HepG2 (cell line): Measurements from ENCODE around the gene WLS. TPM values are rescaled to one million over a fixed set of nuclear protein-coding genes. Genes with fewer than 3 reads are reported as not detected.

Experiments used
- ATAC-seq: fragments of 200-7000 bp; cut with Tn5 transposase; 3 replicates; pipeline ENCODE4 v1.9.1; 2020; ENCODE audit warnings: mild to moderate bottlenecking, moderate library complexity
- BruUV-seq: library from RNA; stranded (reverse); fragments of 400-500 nt; replicated peaks from 2 replicates; lab custom pipeline; 2021; lab: Mats Ljungman, UMichigan
- CTCF ChIA-PET: fragments of 300-600 bp; formaldehyde crosslinking; extraction: SDS; loops from one replicate; lab custom pipeline; 2021; ENCODE audit warnings: low total read pairs, inconsistent platforms, low intra/inter-chr PET ratio; lab: Yijun Ruan, JAX
- POLR2A ChIA-PET: fragments of 350-600 bp; sonication (Branson Sonifier 250); formaldehyde crosslinking; loops from one replicate; lab custom pipeline; 2020; ENCODE audit warnings: antibody characterized with exemption, inconsistent platforms; lab: Yijun Ruan, JAX
- DNase-seq: peaks from one replicate; pipeline ENCODE4 v3.0.0-alpha.2; 2015; ENCODE audit warnings: low spot score
- FAIRE-seq: peaks from 3 replicates; lab custom pipeline; 2011; peaks lifted over from hg19 to GRCh38; lab: Jason Lieb, UNC
- H2AFZ ChIP-seq: one replicate; pipeline ENCODE4 v1.6.1; 2011; ENCODE audit warnings: low read length, inconsistent platforms
- H3K27ac ChIP-seq: fragments of 300-600 bp; 3 replicates; pipeline ENCODE4 v1.8.0; 2011; ENCODE audit warnings: mixed run types, mild to moderate bottlenecking, mixed read lengths, low read length, inconsistent platforms; ENCODE audit not compliant: insufficient read depth; ENCODE audit errors: extremely low read length
- H3K27me3 ChIP-seq, 2 experiments: fragments of 200-600 bp in 1 of 2; 2 replicates in 1 of 2; 3 replicates in 1 of 2; pipeline versions ENCODE4 v1.6.0 to v1.8.0; 2011; ENCODE audit warnings: low read length in 2 of 2, mild to moderate bottlenecking in 2 of 2, moderate library complexity in 2 of 2, inconsistent platforms in 1 of 2; ENCODE audit not compliant: insufficient read depth in 2 of 2, control insufficient read depth in 1 of 2
- H3K36me3 ChIP-seq, 2 experiments: fragments of 200-600 bp in 1 of 2; replicated peaks in 1 of 2; 2 replicates in 1 of 2; 3 replicates in 1 of 2; pipeline versions ENCODE4 v1.5.1 to v1.8.0; 2011; ENCODE audit warnings: low read length in 2 of 2, inconsistent platforms in 1 of 2; ENCODE audit not compliant: insufficient read depth in 2 of 2, control insufficient read depth in 1 of 2
- H3K4me1 ChIP-seq: 2 replicates; pipeline ENCODE4 v1.5.1; 2012; ENCODE audit warnings: low read length, inconsistent platforms; ENCODE audit not compliant: insufficient read depth
- H3K4me2 ChIP-seq: 2 replicates; pipeline ENCODE4 v1.6.0; 2011; ENCODE audit warnings: low read depth, low read length, inconsistent platforms
- H3K4me3 ChIP-seq, 3 experiments: fragments of 200-600 bp in 1 of 3; sonication (generic), shearing (Covaris generic) in 1 of 3; replicated peaks in 1 of 3; 2 replicates each; pipeline ENCODE4 v1.5.1; 2011 to 2016; ENCODE audit warnings: low read length in 3 of 3, inconsistent platforms in 2 of 3, low read depth in 2 of 3, mild to moderate bottlenecking in 2 of 3, control low read depth in 1 of 3, mixed read lengths in 1 of 3; ENCODE audit not compliant: insufficient read depth in 1 of 3
- H3K79me2 ChIP-seq: one replicate; pipeline ENCODE4 v1.6.1; 2011; ENCODE audit warnings: low read length, inconsistent platforms; ENCODE audit not compliant: insufficient read depth
- H3K9ac ChIP-seq: 2 replicates; pipeline ENCODE4 v1.6.0; 2011; ENCODE audit warnings: mild to moderate bottlenecking, low read depth, low read length, inconsistent platforms; ENCODE audit not compliant: insufficient read depth
- H3K9me3 ChIP-seq: 2 replicates; pipeline ENCODE4 v1.5.1; 2012; ENCODE audit warnings: mild to moderate bottlenecking, low read length
- H4K20me1 ChIP-seq: 2 replicates; pipeline ENCODE4 v1.6.0; 2011; ENCODE audit warnings: inconsistent platforms, mild to moderate bottlenecking, low read length, moderate library complexity; ENCODE audit not compliant: insufficient read depth
- NCOA5 ChIP-seq: sonication (generic); formaldehyde crosslinking; IDR thresholded peaks from 2 replicates; pipeline ENCODE4 v1.4.0; 2020; ENCODE audit warnings: missing genetic modification reagents
- NFE2L1 ChIP-seq: sonication (generic); formaldehyde crosslinking; IDR thresholded peaks from 2 replicates; pipeline ENCODE4 v1.4.0; 2020; ENCODE audit warnings: missing genetic modification reagents, mild to moderate bottlenecking, borderline replicate concordance
- NFKB2 ChIP-seq: sonication (generic); formaldehyde crosslinking; IDR thresholded peaks from 2 replicates; pipeline ENCODE4 v1.4.0; 2020; ENCODE audit warnings: missing genetic modification reagents, borderline replicate concordance
- ZNF253 ChIP-seq: sonication (generic); formaldehyde crosslinking; IDR thresholded peaks from 2 replicates; pipeline ENCODE4 v1.8.0; 2022; ENCODE audit warnings: mild to moderate bottlenecking, missing genetic modification reagents, borderline replicate concordance
- ZNF263 ChIP-seq: sonication (generic); formaldehyde crosslinking; IDR thresholded peaks from 2 replicates; pipeline ENCODE4 v1.4.0; 2020; ENCODE audit warnings: missing genetic modification reagents
- WGBS: methylation state at CpG from one replicate; pipeline ENCODE4 v1.1.6; 2017; ENCODE audit warnings: low lambda C conversion rate; 5-methylcytosine and 5-hydroxymethylcytosine counted together
- in situ Hi-C: cut with HindIII; loops from 2 replicates; pipeline ENCODE4 v1.10.0; 2017; ENCODE audit warnings: low pct_unique_long_range_greater_than_20kb; ENCODE audit not compliant: extremely low pct_ligation_motif_present
- intact Hi-C: fragments of 100-400 bp; cut with micrococcal nuclease; formaldehyde crosslinking; loops from one replicate; pipeline ENCODE4 v1.10.0; 2022; ENCODE audit not compliant: unreplicated experiment
- polyA plus RNA-seq, 8 experiments: library from polyadenylated mRNA; depleted of rRNA in 3 of 8; stranded (reverse) in 7 of 8; unstranded in 1 of 8; fragments of >200 nt; fragmentation: Illumina TruSeq in 4 of 8; extraction: Trizol in 4 of 8; gene quantifications; 2 replicates each; pipeline versions ENCODE4 v1.2.1 to v1.2.3, GENCODE V29; 2011 to 2016; ENCODE audit warnings: low read depth in 4 of 8, missing spikeins in 1 of 8, mixed read lengths in 1 of 8; ENCODE audit not compliant: insufficient read depth in 1 of 8
- total RNA-seq, 5 experiments: library from RNA; depleted of rRNA; stranded (reverse); fragments of >200 nt; fragmentation: Illumina TruSeq; extraction: Trizol; gene quantifications; 2 replicates each; pipeline ENCODE4 v1.2.3, GENCODE V29; 2016; ENCODE audit warnings: low read depth in 1 of 5
- TF ChIP-seq, protein P1 (sequence below): sonication (generic); formaldehyde crosslinking; IDR thresholded peaks from 2 replicates; pipeline ENCODE4 v1.4.0; 2020; ENCODE audit warnings: missing genetic modification reagents

Gene WLS
- total and polyA plus RNA-seq, 2 of the 13 experiments (the other 11 are each of a cell fraction or from before 2014, with no cell fraction given), result not detected

DNA sequence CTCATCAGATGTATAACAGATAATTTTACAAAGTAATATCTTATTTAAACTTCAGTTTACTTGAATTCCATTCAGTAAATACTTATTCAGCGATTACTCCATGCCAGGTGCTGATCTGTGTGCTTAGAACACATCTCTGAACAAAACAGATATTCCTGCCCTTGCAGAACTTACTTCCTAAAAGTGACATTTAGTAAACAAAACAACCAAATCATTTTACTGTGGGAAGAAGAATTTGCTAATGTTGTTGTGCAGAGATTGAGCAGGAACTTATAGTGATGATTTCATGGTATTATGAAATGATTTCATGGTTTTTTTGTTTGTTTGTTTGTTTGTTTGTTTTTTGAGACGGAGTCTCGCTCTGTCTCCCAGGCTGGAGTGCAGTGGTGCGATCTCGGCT is 39.3 kb upstream of the WLS start (continued):
- TF ChIP-seq NFKB2, result no peak
- TF ChIP-seq NCOA5 (CRISPR knock-in tag), result no peak
- TF ChIP-seq ZNF263 (CRISPR knock-in tag), result no peak

DNA sequence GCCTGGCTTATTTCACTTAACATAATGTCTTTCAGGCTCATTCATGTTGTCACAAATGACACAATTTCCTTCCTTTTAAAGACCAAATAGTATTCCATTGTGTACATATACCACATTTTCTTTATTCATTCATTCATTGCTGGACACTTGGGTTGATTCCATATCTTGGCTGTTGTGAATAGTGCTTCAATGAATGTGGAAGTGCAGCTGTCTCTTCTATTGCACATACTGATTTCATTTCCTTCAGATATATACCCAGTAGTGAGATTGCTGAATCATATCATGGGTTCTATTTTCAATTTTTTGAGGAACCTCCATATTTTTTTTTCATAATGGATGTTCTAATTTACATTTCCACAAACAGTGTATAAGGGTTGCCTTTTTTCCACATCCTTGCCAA is 38.6 kb upstream of the WLS start:
- ATAC-seq, result no peak
- intact Hi-C loops (no loop called here), in situ Hi-C loops (no loop called here)
- no peak for TF ChIP-seq ZNF253
- Histone ChIP-seq H3K9ac (no peak overlapping the region), H3K79me2 (no peaks in the 10 kb centered on the region), H2AFZ (no peak overlapping the region), H3K4me1 (no peaks in the 10 kb centered on the region), H4K20me1 (no peaks in the 10 kb centered on the region), H3K9me3 (no peaks in the 10 kb centered on the region), H3K27me3 (no peaks in the 10 kb centered on the region), H3K27ac (no peak overlapping the region), H3K4me2 (no peak overlapping the region), H3K36me3 (no peaks in the 10 kb centered on the region), H3K4me3 (no peak overlapping the region)
- POLR2A ChIA-PET, result no interaction called here
- CTCF ChIA-PET, result no interaction called here
- BruUV-seq, result no TSS peak
- FAIRE-seq, result no peak
- no peak for DNase-seq

DNA sequence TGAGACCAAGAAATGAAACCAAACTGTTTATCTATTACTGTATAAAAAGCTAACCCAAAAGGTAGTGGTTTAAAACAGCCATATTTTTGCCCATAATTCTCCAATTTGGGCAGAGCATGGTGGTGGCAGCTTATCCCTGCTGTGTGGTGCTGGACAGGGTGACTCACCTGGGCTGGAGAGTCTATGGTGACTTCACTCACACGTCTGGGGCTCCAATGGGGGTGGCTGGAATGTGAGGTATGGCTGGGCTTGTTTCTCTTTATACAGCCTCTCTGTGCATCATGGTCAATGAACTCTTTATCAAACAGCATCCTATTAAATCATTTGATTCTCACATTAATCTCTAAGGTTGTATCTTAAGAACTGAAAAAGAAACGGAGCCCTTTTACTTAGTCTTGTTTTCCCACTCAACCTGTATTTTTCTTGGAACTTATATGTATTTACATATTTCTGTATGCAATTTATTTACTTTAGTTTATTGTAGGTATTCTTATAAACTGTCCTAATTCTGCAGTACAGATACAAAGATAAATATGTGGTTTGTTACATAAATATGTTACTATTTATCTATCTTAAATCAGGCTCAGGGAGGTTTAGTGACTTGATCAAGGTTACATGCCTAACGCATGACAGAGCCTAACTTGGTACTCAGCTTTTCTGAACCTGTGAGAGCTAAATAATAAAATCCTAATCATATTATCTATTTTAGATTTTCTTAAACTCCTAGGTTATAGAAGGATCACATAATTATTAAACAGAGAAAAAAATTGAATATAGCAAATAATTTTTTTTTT is 37.5 kb upstream of the WLS start:
- DNase-seq (no peak), ATAC-seq (no peak), FAIRE-seq (no peak)
- no peaks in the 10 kb centered on the region for H3K9me3 ChIP-seq
- H3K27me3 ChIP-seq, result no peaks in the 10 kb centered on the region
- H3K4me1 ChIP-seq, result no peaks in the 10 kb centered on the region
- H3K4me3 ChIP-seq, result no peak overlapping the region
- no TSS peak for BruUV-seq
- H3K79me2 ChIP-seq, result no peaks in the 10 kb centered on the region
- 18% methylated on average over 2 of the region's 3 CpGs for WGBS
- H3K27ac ChIP-seq, result no peak overlapping the region
- ChIA-PET CTCF (no interaction called here), POLR2A (no interaction called here)
- no peak overlapping the region for H3K4me2 ChIP-seq
- H3K9ac ChIP-seq, result no peak overlapping the region
- intact Hi-C loops, result no loop called here
- no peaks in the 10 kb centered on the region for H4K20me1 ChIP-seq
- no peak overlapping the region for H2AFZ ChIP-seq
- H3K36me3 ChIP-seq, result no peaks in the 10 kb centered on the region
- in situ Hi-C loops, result no loop called here
- no peak for TF ChIP-seq NFE2L1 (CRISPR knock-in tag)
- TF ChIP-seq, protein P1, sequence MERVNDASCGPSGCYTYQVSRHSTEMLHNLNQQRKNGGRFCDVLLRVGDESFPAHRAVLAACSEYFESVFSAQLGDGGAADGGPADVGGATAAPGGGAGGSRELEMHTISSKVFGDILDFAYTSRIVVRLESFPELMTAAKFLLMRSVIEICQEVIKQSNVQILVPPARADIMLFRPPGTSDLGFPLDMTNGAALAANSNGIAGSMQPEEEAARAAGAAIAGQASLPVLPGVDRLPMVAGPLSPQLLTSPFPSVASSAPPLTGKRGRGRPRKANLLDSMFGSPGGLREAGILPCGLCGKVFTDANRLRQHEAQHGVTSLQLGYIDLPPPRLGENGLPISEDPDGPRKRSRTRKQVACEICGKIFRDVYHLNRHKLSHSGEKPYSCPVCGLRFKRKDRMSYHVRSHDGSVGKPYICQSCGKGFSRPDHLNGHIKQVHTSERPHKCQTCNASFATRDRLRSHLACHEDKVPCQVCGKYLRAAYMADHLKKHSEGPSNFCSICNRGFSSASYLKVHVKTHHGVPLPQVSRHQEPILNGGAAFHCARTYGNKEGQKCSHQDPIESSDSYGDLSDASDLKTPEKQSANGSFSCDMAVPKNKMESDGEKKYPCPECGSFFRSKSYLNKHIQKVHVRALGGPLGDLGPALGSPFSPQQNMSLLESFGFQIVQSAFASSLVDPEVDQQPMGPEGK (CRISPR knock-in tag), result no peak
